Measurements from ENCODE around the gene LIPC.

Gene LIPC

DNA sequence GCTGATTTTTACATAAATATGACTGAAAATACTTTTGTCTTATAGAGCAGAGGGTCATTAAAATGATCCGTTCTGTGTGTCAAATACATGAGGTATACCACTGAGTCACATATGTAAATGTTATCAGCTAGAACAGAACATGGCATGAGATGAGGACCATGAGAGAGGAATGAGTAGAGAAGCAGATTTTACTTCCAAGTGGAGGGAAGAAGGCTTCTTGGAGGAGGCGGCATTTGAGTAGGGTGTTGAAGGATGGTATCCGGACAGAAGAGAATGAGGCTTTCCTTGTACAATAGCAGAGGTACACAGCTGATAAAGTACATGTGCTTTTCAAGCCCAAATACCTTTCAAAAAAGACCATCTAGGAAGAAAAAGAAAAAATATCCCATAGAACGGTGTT lies 4.8 kb downstream of the LIPC start:
- TF ChIP-seq GATA3 (IDR thresholded peaks at IDR 0.05; ENCODE audit: low read depth, low read length) (no peak), GATA2 (IDR thresholded peaks at IDR 0.05; ENCODE audit: low read depth, low read length) (no peak)

GRCh38 chr15:58437531-58438105 lies 5.8 kb downstream of the LIPC start:
- TF ChIP-seq GATA2 (IDR thresholded peaks at IDR 0.05; ENCODE audit: low read depth, low read length), result no peak
- no peak for TF ChIP-seq GATA3 (IDR thresholded peaks at IDR 0.05; ENCODE audit: low read depth, low read length)

DNA sequence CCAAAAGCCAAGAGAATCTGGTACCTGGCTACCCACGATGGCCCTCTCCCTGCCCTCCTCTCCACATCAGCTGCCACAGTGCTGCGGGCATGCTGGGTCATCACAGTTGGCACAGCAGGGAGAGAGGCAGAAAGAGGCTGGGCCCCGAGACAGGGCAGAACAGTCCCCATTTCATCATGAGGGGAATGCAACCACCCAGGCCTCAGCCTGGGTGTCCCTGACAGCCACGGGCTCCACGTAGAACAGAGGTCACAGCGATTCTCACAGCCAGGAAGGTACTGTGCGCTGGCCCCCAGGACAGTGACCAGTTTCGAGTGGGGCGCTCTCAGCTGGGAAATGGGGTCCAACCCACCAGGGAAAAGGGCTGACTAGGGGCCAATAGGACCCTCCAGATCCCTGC lies 6.3 kb downstream of the LIPC start:
- TF ChIP-seq GATA2 (IDR thresholded peaks at IDR 0.05; ENCODE audit: low read depth, low read length) (no peak), GATA3 (IDR thresholded peaks at IDR 0.05; ENCODE audit: low read depth, low read length) (no peak)

- TF ChIP-seq GATA2 (IDR thresholded peaks at IDR 0.05; ENCODE audit: low read depth, low read length), result no peak
- no peak for TF ChIP-seq GATA3 (IDR thresholded peaks at IDR 0.05; ENCODE audit: low read depth, low read length)
These were observed 7.2 kb downstream of the LIPC start for GRCh38 chr15:58438956-58439355.

DNA sequence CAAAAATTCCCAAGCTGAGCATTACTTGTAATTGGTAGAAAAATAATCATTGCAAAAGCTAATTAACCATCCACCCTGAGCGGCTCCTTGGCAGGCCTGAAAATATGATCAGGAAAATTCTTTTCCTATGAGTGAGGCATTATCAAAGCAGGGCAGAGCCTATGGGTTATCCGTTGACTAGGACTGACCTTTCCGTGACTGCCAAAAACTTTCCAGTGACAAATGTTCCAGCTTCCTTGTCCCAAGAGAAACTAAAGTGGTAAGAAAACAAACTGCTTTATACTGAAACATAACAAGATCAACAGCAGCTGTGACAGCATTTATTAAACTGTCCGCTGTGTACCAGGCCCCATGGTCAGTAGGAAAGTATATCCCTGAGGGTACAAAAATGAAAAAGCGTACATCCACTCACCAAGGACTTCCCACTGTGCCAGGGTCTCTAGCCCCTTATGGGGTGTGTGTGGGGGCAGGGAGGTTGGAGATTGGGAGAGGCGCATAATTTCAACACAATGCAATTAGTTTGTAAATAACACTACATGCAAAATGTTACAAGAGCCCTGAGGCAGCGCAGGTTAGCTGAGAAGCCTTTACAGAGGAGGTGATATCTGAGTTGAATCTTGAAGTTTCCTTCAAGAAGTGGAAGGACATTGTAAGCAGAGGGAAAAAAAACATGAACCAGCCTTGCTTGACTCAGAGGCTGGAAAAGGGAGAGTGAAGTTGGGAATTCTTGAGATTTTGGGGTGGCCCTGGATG lies 8.5 kb downstream of the LIPC start:
- TF ChIP-seq GATA3 (IDR thresholded peaks at IDR 0.05; ENCODE audit: low read depth, low read length) (no peak), GATA2 (IDR thresholded peaks at IDR 0.05; ENCODE audit: low read depth, low read length) (no peak)

- TF ChIP-seq GATA2 (IDR thresholded peaks at IDR 0.05; ENCODE audit: low read depth, low read length) (no peak), GATA3 (IDR thresholded peaks at IDR 0.05; ENCODE audit: low read depth, low read length) (no peak)
These were observed 9.1 kb downstream of the LIPC start for GRCh38 chr15:58440922-58441321.

DNA sequence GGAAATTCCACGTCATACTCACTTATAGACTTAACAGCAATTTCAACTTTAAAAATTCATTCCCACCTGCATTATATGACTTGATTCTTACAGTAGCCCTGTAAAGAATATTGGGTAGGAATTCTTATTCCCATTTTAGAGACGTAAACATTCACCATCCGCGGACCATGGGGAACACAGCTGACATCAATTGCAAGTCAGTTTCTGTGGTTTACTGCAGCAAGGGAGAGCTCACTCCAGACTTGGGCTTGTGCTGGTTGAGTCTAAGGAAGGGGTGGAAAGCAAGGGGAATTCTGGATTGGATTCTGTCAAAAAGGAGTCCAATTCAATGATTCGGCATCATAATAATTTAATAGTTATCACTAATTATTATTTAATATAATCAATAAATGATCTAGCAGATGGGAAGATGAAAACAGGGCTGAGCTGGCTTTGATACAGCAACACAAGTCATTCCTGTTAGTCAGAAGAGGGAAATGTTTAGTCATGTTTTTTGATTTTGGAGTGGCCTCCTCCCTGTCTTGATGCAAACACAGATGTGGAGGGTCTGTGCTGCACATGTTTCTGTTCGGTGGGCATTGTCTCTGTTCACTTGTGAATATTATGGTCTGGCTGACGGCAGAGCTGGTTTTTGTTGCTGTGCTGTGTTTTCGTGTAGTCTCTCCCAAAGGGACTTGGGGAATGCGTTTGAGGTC lies 9.7 kb downstream of the LIPC start:
- no peak for TF ChIP-seq GATA3 (IDR thresholded peaks at IDR 0.05; ENCODE audit: low read depth, low read length)
- no peak for TF ChIP-seq GATA2 (IDR thresholded peaks at IDR 0.05; ENCODE audit: low read depth, low read length)

DNA sequence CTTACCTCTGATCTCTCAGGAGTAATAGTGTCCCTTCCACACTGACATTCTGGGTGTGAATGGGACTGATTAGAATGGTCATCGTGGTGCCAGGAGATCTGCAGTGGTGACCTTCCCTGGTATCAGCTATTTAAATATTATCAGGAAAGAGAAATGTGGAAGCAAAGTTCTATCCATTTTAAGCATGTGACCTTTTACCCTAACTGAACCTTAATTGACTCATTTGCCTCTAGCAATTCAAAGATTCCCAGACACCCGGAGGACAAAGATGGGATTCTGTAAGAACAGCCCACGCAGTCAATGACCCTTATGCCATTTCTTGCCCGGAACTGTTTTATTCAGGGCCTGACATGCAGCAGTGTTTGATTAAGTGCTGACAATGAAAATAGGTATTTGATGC lies 10.3 kb downstream of the LIPC start:
- no peak for TF ChIP-seq GATA2 (IDR thresholded peaks at IDR 0.05; ENCODE audit: low read depth, low read length)
- TF ChIP-seq GATA3 (IDR thresholded peaks at IDR 0.05; ENCODE audit: low read depth, low read length), result no peak

DNA sequence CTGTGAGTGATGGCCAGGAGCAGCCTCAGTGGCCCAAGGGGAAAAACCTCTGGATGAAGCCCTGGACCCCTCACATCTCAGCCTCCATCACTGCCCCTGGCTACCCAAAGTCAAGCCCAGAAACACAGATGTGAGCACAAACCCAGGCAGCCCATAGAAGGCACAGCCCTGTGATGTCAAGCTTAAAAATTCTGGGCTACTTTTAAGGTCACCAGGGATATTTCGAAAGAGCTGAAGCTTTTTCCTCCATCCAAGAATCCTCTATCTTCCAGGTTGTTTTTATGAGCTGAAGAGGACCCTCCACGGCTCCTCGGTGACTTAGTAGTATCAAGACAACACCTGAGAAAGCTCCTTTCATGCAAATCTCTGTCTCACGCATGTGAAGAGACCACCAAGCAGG lies 11.5 kb downstream of the LIPC start:
- TF ChIP-seq GATA2 (IDR thresholded peaks at IDR 0.05; ENCODE audit: low read depth, low read length) (no peak), GATA3 (IDR thresholded peaks at IDR 0.05; ENCODE audit: low read depth, low read length) (no peak)

GRCh38 chr15:58444056-58444455 lies 12.3 kb downstream of the LIPC start:
- TF ChIP-seq GATA2 (IDR thresholded peaks at IDR 0.05; ENCODE audit: low read depth, low read length) (no peak), GATA3 (IDR thresholded peaks at IDR 0.05; ENCODE audit: low read depth, low read length) (no peak)

- TF ChIP-seq GATA3 (IDR thresholded peaks at IDR 0.05; ENCODE audit: low read depth, low read length) (no peak), GATA2 (IDR thresholded peaks at IDR 0.05; ENCODE audit: low read depth, low read length) (no peak)
These were observed 13.0 kb downstream of the LIPC start for GRCh38 chr15:58444658-58445332.

DNA sequence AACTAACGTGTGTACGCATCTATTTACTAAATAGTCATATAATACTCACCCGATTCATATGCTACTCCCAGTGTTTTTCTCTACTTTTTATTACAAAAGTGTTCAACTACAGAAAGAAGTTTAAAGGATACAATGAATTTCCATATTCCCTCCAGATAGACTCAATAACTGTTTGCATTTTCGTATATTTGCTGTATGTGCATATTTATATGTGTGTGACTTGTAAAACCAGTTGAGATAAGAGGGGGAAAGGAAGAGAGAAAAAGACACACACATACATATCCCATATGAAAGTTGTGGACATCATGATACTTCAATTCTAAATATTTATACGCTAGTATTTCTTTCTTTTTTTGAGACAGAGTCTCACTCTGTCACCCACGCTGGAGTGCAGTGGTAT lies 14.1 kb downstream of the LIPC start:
- TF ChIP-seq GATA3 (IDR thresholded peaks at IDR 0.05; ENCODE audit: low read depth, low read length) (no peak), GATA2 (IDR thresholded peaks at IDR 0.05; ENCODE audit: low read depth, low read length) (no peak)

- TF ChIP-seq GATA2 (IDR thresholded peaks at IDR 0.05; ENCODE audit: low read depth, low read length) (no peak), GATA3 (IDR thresholded peaks at IDR 0.05; ENCODE audit: low read depth, low read length) (no peak)
These were observed 14.7 kb downstream of the LIPC start for GRCh38 chr15:58446521-58446920.

DNA sequence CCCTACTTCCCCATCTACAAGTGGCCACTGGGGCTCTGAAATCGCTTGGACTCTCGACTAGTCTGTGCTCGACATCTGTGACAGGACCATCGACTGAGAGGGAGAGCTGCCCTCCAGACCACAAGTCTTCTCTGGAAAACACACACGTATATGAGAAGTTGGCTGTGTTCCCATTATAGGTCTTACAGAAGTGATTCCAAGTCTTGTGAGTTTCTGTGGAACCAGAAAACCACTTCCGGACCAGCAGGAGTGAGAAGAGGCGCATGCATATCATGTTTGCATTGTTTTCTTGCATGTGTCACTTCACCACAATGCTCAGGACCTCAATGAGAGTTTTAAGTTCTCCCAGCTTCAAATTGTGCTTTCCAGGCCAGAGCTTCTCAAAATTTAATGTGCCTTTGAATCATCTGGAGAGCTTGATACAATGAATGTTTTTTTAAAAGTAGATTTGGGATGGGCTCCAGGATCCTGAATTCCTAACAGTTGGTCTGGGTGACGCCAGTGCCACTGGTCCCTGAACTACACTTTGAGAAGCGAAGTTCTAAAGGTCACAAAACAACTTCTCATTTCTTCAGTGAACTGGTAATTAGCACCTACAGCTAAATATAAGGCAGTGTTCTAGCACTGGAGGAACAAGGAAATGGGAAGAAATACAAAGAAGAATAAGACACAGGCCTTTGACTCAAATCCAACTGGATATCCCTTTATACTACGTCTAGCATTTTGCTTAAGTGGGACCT lies 15.7 kb downstream of the LIPC start:
- TF ChIP-seq GATA2 (IDR thresholded peaks at IDR 0.05; ENCODE audit: low read depth, low read length), result no peak
- TF ChIP-seq GATA3 (IDR thresholded peaks at IDR 0.05; ENCODE audit: low read depth, low read length), result no peak
